Natural killer cell treated with Interleukin-12 subunit alpha and Interleukin-12 subunit beta and Interleukin-15 and Interleukin-18, amount 100 ng/mL, for 72 hours (primary cell): ENCODE data around the gene EVI2A. TPM values are rescaled to one million over a fixed set of nuclear protein-coding genes. Genes with fewer than 3 reads are reported as not detected.
"Not testable (repeated sequence)": the region's sequence is repeated elsewhere in the genome, so short reads cannot be mapped to it uniquely, and the experiment has no call there.

Experiments used
- ATAC-seq, 2 donors: fragments of 150-1000 bp; cut with Tn5 transposase in 1 of 2; sonication (Bioruptor Pico), chemical (Tn5 transposase) in 1 of 2; 2 replicates each; pipeline ENCODE4 v1.10.0; 2021
- DNase-seq: peaks from one replicate; pipeline ENCODE4 v3.0.0; 2022; ENCODE audit warnings: low spot score
- H3K27ac Mint-ChIP-seq, 2 donors: 1 replicate in 1 of 2; 2 replicates in 1 of 2; pipeline ENCODE4 v1.8.0; 2022; ENCODE audit warnings: mixed read lengths in 2 of 2, mild to moderate bottlenecking in 1 of 2, moderate library complexity in 1 of 2
- H3K27me3 Mint-ChIP-seq, 2 donors: 1 replicate in 1 of 2; 2 replicates in 1 of 2; pipeline ENCODE4 v1.8.0; 2022; ENCODE audit warnings: mixed read lengths in 2 of 2
- H3K36me3 Mint-ChIP-seq: one replicate; pipeline ENCODE4 v1.8.0; 2022; ENCODE audit warnings: mixed read lengths
- H3K4me1 Mint-ChIP-seq, 2 donors: 1 replicate in 1 of 2; 2 replicates in 1 of 2; pipeline ENCODE4 v1.8.0; 2022; ENCODE audit warnings: low read depth in 2 of 2, mixed read lengths in 2 of 2, mild to moderate bottlenecking in 1 of 2
- H3K4me3 Mint-ChIP-seq: one replicate; pipeline ENCODE4 v1.8.0; 2022; ENCODE audit warnings: mixed read lengths
- H3K9me3 Mint-ChIP-seq: 2 replicates; pipeline ENCODE4 v1.8.0; 2022; ENCODE audit warnings: mixed read lengths
- total RNA-seq, 2 donors: library from RNA; stranded (reverse); gene quantifications; one replicate each; pipeline ENCODE4 v1.2.3, GENCODE V29; 2022

Gene EVI2A
- total RNA-seq, 2 donors from 2014 or later, result 6.2 to 13.8 TPM

DNA sequence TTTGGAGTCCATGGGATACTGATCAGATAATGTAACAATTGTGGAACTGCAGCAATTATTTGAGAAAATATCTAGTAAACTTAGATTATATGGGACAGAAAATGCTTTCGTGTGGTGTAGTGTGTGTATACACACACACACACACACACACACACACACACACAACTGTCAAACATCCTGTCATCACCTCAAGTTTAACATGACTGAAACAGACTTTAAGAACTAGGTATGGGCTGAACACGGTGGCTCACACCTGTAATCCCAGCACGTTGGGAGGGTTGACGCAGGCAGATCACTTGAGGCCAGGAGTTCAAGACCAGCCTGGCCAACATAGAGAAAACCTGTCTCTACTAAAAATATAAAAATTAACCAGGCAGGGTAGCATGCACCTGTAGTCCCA is 544 bp upstream of the EVI2A start:
- no peaks in the 10 kb centered on the region for H3K27me3 Mint-ChIP-seq
- peak overlapping the region; percentile 93 to 94 for H3K27ac Mint-ChIP-seq
- H3K9me3 Mint-ChIP-seq, result no peaks in the 10 kb centered on the region
- peaks cover 11% of the 10 kb centered on the region for H3K36me3 Mint-ChIP-seq
- ATAC-seq (peak; percentile 35 to 45), DNase-seq (no peak)
- H3K4me1 Mint-ChIP-seq, result peaks cover 31 to 47% of the 10 kb centered on the region in 2 donors
- H3K4me3 Mint-ChIP-seq, result peak overlapping the region; percentile 91

DNA sequence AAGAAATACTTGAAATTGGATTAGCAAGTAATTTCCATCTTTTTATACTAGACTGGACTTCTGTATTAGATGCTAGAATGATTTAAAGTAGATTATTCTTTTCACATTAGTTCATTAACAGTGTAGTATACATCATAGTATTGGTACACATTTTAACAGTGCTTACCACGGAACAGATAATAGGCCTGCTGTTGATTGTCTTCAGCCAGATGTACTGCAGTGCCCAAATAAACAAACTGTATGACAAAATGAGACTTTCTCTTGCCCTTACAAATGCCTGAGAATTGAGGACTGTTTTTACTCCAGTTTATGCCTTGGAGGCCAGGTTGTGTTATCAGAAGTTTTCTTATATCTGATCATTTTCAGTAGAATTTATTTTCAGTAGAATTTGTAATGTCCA is 631 bp downstream of the EVI2A start:
- H3K27me3 Mint-ChIP-seq, result no peaks in the 10 kb centered on the region
- peaks cover 11% of the 10 kb centered on the region for H3K36me3 Mint-ChIP-seq
- DNase-seq (no peak), ATAC-seq (no peak)
- H3K27ac Mint-ChIP-seq, result peak overlapping the region; percentile 93 to 94
- H3K4me1 Mint-ChIP-seq, result peaks cover 33 to 51% of the 10 kb centered on the region in 2 donors
- H3K9me3 Mint-ChIP-seq, result no peaks in the 10 kb centered on the region
- H3K4me3 Mint-ChIP-seq, result peak overlapping the region; percentile 91

DNA sequence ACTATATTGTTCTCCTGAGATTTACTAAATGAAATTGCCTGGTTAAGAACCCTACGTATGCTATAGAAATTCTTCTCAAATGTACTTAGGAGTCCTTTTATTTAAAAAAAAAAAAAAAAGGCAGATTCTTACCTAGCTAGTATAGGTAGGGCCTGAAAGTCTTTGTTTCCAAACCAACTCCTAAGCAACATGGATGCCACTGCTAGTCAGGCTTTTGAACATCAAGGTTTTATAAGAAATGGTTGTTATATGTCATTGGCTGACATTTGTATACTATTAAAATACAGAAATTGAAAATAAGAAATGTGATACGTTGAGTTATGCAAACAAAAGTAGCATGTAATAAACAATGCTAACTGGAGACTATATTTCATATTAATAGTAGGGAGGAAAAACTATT is 1.2 kb downstream of the EVI2A start:
- Mint-ChIP-seq H3K4me3 (peak overlapping the region; percentile 91), H3K27ac (peak overlapping the region; percentile 93 to 94), H3K9me3 (no peaks in the 10 kb centered on the region), H3K4me1 (peaks cover 33 to 51% of the 10 kb centered on the region in 2 donors), H3K27me3 (no peaks in the 10 kb centered on the region), H3K36me3 (peaks cover 11% of the 10 kb centered on the region)
- DNase-seq (no peak), ATAC-seq (no peak)

DNA sequence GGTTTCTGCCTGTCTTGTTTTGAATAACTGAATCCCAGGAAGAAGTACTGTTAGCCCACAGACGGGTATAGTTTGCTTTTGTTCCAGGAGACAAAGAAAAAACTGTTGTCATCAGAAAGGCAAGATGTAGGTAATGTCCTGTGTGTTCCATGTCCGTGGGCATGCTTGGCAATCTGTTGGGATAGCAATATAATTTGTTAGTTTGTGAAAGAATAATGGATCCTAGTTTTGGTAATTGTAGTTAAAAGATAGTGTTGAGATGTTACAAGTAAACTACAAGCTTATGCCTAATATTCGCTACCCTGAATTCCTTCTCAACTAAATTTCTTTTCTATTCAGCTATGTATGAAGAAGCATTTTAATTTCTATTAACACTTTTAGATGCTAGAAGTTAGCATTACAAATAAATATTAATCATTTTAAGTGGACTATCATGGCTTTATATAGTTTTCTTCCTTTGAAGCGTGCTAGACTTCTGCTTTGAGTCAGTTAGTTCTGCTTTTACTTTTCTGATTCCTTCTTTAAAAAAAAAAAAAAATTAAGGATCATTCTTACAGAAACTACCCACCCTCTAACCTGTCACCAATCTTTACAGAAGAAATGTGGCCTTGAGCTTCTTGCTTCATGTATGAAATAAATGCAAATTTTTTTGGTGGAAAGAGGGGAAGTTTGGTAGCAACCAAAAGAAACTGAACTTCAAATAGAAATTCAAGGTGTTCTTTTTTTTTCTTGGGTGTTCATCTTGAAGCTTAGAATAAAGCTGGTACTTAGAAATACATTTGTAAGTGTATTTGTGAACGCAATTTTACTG is 2.4 kb downstream of the EVI2A start:
- H3K27ac Mint-ChIP-seq, result peak overlapping the region; percentile 93 to 94
- H3K36me3 Mint-ChIP-seq, result peaks cover 11% of the 10 kb centered on the region
- H3K27me3 Mint-ChIP-seq, result no peaks in the 10 kb centered on the region
- peak overlapping the region; percentile 91 for H3K4me3 Mint-ChIP-seq
- H3K4me1 Mint-ChIP-seq, result peaks cover 38 to 59% of the 10 kb centered on the region in 2 donors
- DNase-seq (no peak), ATAC-seq (peak; percentile 39 to 62)
- H3K9me3 Mint-ChIP-seq, result no peaks in the 10 kb centered on the region

DNA sequence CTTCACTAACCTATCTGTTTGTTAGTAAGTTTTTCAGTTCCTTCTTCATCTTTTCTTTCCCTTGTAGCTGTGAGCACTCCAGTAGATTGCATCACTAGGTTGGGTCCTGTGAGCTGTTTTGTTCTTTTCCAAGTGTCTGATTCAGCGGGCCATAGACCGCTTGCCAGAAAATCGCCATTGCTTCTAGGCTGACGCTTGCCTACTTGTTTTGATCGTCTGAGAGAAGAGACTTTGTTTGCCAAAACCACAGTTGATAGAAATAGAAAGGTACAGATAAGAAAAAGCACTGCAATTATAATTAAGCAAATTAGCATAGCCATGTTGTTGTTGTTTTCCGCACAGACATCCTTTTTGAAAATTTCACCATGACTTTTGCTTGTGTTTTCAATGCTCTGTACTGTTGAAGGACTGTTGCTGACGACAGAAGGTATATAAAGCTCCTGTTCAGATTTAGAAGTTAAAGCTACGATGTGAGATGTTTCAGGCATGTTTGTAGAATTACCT is 3.1 kb downstream of the EVI2A start:
- peak; percentile 61 for DNase-seq
- Mint-ChIP-seq H3K27me3 (no peaks in the 10 kb centered on the region), H3K4me3 (peak overlapping the region; percentile 91), H3K9me3 (no peaks in the 10 kb centered on the region), H3K27ac (peak overlapping the region; percentile 93 to 94), H3K4me1 (peaks cover 37 to 54% of the 10 kb centered on the region in 2 donors), H3K36me3 (peaks cover 11% of the 10 kb centered on the region)
- peak; percentile 57 to 63 for ATAC-seq

DNA sequence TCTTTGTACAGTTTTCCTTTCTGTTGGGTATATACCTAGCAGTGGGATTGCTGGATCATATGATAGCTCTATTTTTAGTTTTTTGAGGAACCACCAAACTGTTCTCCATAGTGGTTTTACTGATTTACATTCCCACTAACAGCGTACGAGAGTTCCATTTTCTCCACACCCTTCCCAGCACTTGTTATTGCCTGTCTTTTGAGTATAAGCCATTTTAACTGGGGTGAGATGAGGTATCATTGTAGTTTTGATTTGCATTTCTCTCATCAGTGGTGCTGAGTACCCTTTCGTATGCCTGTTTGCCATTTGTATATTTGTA is 6.7 kb downstream of the EVI2A start:
- Mint-ChIP-seq H3K4me1 (peaks cover 35 to 60% of the 10 kb centered on the region in 2 donors), H3K4me3 (peak overlapping the region; percentile 79), H3K27ac (peak overlapping the region; percentile 90 to 93), H3K36me3 (peaks cover 11% of the 10 kb centered on the region), H3K27me3 (no peaks in the 10 kb centered on the region), H3K9me3 (no peaks in the 10 kb centered on the region)
- ATAC-seq (no peak), DNase-seq (no peak)

DNA sequence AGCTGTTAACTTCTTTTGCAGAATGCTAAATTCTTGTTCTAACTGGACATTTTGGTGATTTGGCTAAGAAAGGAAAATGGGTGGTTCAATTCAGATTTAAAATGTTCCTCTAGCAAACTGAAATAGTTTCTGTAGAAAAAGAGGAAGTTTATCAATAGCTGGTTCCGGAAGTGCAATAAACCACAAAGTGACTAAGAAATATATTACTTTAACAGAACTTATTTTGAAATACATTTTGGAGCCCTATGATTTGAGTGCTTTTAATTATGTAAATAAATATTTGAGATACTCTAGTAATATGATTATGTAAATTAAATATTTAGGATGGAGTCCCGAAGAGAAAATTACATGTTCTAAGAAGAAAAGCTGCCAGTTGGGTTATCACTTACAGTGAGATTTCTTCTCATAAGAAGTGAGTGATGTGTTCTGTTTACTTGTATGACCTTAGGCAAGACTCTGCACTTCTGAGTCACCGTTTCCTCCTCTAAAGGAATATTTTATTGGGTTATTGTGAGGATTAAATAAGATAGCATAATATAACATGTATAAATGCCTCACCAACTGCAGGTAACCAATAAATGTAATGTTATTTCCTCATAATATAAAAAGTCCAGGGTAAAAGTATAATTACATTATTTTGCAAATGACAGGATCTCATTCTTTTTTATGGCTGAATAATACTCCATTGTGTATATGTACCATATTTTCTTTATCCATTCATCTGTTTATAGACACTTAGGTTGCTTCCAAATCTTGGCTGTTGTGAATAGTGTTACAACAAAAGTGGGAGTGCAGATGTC is 7.2 kb downstream of the EVI2A start, which contains the start of gene EVI2B:
EVI2B (minus strand) TSS at position 73 of the 800 bp plus-strand sequence. CDS start 8,445 bp downstream, outside the sequence.
- peak; percentile 65 for DNase-seq
- peak within 1 kb of the TSS; percentile 79 for H3K4me3 Mint-ChIP-seq
- peak within 1 kb of the TSS; percentile 90 to 93 for H3K27ac Mint-ChIP-seq
- H3K9me3 Mint-ChIP-seq, result no peaks in the 10 kb centered on the region
- H3K36me3 Mint-ChIP-seq, result peaks cover 11% of the 10 kb centered on the region
- H3K27me3 Mint-ChIP-seq, result no peaks in the 10 kb centered on the region
- H3K4me1 Mint-ChIP-seq, result peaks cover 39 to 60% of the 10 kb centered on the region in 2 donors
- ATAC-seq, result peak; percentile 77 to 79

DNA sequence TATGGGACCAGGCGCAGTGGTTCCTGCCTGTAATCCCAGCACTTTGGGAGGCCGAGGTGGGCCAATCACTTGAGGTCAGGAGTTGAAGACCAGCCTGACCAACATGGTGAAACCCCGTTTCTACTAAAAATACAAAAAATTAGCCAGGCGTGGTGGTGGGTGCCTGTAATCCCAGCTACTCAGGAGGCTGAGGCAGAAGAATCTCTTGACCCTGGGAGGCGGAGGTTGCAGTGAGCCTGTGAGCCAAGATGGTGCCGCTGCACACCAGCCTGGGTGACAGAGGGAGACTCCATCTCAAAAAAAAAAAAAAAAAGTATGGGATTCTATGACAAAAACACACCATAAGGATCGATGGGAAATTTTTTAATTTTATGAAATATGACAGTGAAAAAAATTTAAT is 9.2 kb downstream of the EVI2A start:
- H3K9me3 Mint-ChIP-seq, H3K27me3 Mint-ChIP-seq, DNase-seq, H3K36me3 Mint-ChIP-seq, ATAC-seq: not testable (repeated sequence)
- peak overlapping the region; percentile 90 to 93 for H3K27ac Mint-ChIP-seq
- H3K4me3 Mint-ChIP-seq, result peak overlapping the region; percentile 79
- H3K4me1 Mint-ChIP-seq, result peaks cover 34 to 60% of the 10 kb centered on the region in 2 donors

DNA sequence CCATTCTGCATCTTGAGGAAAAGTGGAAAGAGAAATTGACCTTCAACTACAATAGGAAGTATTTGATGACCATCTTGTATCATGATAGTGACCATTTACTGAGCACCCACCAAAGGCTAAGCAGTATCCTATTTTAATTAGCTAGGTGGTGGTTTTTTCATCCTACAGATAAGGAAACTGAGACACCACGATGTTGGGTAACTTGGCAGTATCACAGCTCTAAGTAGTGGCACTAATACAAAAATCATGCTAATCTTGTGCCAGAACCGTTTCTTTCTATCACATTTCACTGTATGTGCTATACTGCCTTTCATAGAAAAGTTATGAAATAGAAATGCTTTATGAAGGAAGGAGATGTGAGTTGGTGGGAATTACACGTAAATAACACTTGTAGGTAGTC is 9.9 kb downstream of the EVI2A start:
- ATAC-seq (peak; percentile 5 to 25), DNase-seq (no peak)
- Mint-ChIP-seq H3K4me3 (peak overlapping the region; percentile 79), H3K27ac (peak overlapping the region; percentile 90 to 93), H3K4me1 (peaks cover 32 to 54% of the 10 kb centered on the region in 2 donors), H3K9me3 (no peaks in the 10 kb centered on the region), H3K36me3 (no peaks in the 10 kb centered on the region), H3K27me3 (no peaks in the 10 kb centered on the region)

DNA sequence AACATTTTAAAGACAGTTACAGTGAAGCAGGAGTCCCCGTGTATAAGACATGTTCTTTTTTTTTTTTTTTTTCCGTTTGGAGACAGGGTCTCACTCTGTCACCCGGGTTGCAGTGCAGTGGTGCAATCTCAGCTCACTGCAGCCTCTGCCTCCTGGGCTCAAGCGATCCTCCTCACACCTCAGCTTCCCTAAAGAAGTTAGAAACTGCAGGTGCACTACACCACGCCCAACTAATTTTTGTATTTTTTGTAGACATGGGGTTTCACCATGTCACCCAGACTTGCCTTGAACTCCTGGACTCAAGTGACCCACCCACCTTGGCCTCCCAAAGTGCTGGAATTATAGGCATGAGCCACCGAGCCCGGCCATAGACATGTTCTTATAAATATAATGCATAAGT is 10.5 kb downstream of the EVI2A start:
- ATAC-seq (peak in 1 of 2 donors; percentile 41), DNase-seq (no peak)
- H3K36me3 Mint-ChIP-seq, result peaks cover 5% of the 10 kb centered on the region
- H3K27ac Mint-ChIP-seq, result peak overlapping the region; percentile 90 to 93
- no peaks in the 10 kb centered on the region for H3K27me3 Mint-ChIP-seq
- H3K9me3 Mint-ChIP-seq, result no peaks in the 10 kb centered on the region
- peak overlapping the region; percentile 79 for H3K4me3 Mint-ChIP-seq
- H3K4me1 Mint-ChIP-seq, result peaks cover 35 to 61% of the 10 kb centered on the region in 2 donors

DNA sequence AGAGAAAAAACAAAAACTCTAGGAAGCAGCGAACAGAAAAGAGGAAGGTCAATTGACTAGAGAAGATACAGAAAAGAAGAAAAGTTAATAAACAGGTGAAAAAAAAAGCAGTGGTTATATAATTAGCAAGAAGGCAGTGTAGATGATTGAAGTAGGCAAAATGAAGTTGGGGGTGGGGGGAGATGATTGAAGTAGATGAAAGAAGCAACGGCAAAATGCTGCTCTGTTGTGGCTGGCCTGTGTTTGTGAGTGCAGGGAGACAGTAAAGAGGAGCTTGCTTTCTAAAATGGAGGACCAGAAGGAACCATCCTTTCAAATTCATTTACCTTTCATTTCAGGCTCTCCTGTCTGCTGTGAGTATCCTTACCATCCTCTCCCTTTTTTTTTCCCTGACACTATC is 11.2 kb downstream of the EVI2A start:
- Mint-ChIP-seq H3K27ac (peak overlapping the region; percentile 90 to 93), H3K36me3 (peaks cover 11% of the 10 kb centered on the region), H3K4me1 (peaks cover 37 to 67% of the 10 kb centered on the region in 2 donors), H3K27me3 (no peaks in the 10 kb centered on the region), H3K4me3 (peak overlapping the region; percentile 79), H3K9me3 (peaks cover under 1% of the 10 kb centered on the region)
- ATAC-seq, result no peak
- no peak for DNase-seq

DNA sequence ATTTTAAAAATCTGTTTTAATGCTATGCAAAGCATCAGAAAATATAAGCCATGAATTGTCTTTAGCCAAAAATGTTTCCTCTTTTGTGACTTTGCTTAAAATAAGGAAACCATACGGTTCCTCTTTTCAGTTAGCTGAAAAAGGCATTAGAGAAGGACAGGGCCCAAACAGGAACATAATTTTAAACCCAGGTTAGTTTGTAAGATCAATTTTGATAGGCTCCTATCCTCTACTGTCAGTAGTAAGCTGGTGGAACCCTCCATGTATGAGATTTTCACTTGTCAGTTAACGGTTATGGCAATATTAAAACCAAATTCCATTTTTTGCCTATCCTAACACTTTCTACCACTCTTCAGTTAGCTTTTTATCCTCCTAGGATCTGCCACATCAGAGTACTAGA is 11.9 kb downstream of the EVI2A start:
- Mint-ChIP-seq H3K9me3 (peaks cover 5% of the 10 kb centered on the region), H3K36me3 (peaks cover 18% of the 10 kb centered on the region), H3K4me3 (peak overlapping the region; percentile 79), H3K4me1 (peaks cover 38 to 69% of the 10 kb centered on the region in 2 donors), H3K27me3 (no peaks in the 10 kb centered on the region), H3K27ac (peak overlapping the region; percentile 90 to 93)
- no peak for DNase-seq
- ATAC-seq, result no peak

DNA sequence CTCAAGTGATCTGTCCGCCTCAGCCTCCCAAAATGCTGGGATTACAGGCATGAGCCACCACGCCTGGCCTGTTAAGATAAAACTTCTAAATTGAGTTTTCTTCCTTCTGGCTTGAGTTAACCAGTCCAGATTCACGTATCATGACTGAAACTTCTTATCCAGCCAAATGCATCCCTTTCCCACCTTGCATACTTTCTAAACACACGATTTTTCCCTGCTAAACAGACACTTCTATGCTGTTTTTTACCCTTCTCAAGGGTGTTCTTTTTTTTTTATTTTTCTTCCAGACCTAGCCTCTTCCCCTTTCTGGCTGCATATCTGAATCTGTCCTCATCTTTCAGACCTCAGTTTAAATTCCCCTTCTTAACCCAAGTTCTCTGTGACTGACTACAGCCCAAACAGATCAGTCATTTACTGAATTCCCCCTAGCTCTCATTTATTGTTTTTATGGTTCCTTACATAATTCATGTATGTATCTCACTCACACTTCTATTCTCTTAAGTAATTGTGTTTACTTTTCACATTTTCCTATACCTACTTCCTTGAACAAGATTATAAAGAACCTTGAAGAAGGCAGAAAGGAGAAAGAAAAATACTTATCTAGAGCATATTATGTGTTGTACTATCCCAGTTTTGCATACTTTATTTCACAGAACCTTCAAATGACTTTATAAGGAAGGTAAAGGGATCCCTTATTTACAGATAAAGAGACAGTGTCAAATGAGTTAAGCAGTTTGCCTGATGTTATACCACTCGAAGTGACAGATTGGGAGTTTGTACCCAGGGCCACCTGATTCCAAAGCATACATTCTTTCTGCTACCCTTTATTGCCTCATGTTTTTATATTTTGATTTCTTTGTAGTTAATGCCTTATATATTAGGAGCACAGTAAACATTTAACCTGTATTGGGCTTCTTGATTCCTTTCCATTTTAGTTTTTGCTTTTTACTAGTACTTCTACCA is 12.8 kb downstream of the EVI2A start:
- no peak for DNase-seq
- ATAC-seq, result peak; percentile 64 to 69
- H3K9me3 Mint-ChIP-seq, result peaks cover 5% of the 10 kb centered on the region
- no peaks in the 10 kb centered on the region for H3K27me3 Mint-ChIP-seq
- H3K27ac Mint-ChIP-seq, result peak overlapping the region; percentile 90 to 93
- peaks cover 38 to 71% of the 10 kb centered on the region in 2 donors for H3K4me1 Mint-ChIP-seq
- H3K4me3 Mint-ChIP-seq, result peak overlapping the region; percentile 79
- H3K36me3 Mint-ChIP-seq, result peaks cover 25% of the 10 kb centered on the region
